ENCODE results near the gene PCDH9.

DNA sequence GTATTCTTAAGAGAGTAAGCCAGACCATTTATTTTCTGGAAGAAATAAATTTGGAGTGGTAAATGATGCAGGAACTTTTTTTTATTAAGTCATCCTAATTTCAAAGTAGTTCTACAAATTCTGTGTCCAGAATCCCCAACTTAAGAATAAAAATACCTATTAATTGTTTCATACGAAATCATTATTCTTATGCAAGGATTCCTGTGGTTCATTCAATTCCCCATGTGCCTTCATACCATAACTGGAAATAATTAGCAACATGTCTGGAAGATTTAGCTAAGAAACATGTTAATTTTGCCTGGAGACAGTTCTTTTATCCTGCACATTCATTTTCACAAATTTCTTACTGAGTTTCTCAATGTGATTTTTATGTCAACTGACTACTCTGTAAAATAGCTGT lies 408.6 kb downstream of the PCDH9 start:
- no peak for TF ChIP-seq CTCF (IDR thresholded peaks at IDR 0.05)
- TF ChIP-seq REST (IDR thresholded peaks at IDR 0.05; ENCODE audit: insufficient read depth in 1 of 2, low read depth in 2 of 2, low read length in 1 of 2), result no peak
- TF ChIP-seq POLR2AphosphoS5 (IDR thresholded peaks at IDR 0.05; ENCODE audit: low read depth, low read length), result no peak
- no peak for TF ChIP-seq SIN3A (IDR thresholded peaks at IDR 0.05; ENCODE audit: borderline replicate concordance, insufficient read depth, low read depth, low read length)
